Astrocyte (in vitro differentiated cells and primary cell): Measurements from ENCODE around the gene THRB.

Experiments
- CTCF ChIP-seq: IDR thresholded peaks from 2 replicates; pipeline ENCODE4 v1.5.1; 2011; ENCODE audit warnings: low read depth, mild to moderate bottlenecking, inconsistent platforms, low read length, moderate library complexity; ENCODE audit not compliant: insufficient read depth
- EZH2 ChIP-seq: IDR thresholded peaks from 2 replicates; pipeline ENCODE4 v1.6.1; 2012; ENCODE audit warnings: mild to moderate bottlenecking, low read length, inconsistent platforms; ENCODE audit not compliant: insufficient read depth

- TF ChIP-seq CTCF (no peak), EZH2 (no peak)
These were observed 12.4 kb downstream of the THRB start for GRCh38 chr3:24482096-24482705.
